Pancreas (tissue), 10 donors: Measurements from ENCODE around the gene GNAQ. TPM values are rescaled to one million over a fixed set of nuclear protein-coding genes. Genes with fewer than 3 reads are reported as not detected.

Experiments
- ATAC-seq, 4 donors: fragments of 200-7000 bp; cut with Tn5 transposase; one replicate each; pipeline versions ENCODE4 v1.8.0 to v1.9.1; 2020; ENCODE audit warnings: mild to moderate bottlenecking in 4 of 4, moderate library complexity in 4 of 4
- DNase-seq, 6 donors: peaks; one replicate each; pipeline ENCODE4 v3.0.0-alpha.2; 2020
- FAIRE-seq: peaks from 2 replicates; lab custom pipeline; 2012; peaks lifted over from hg19 to GRCh38; lab: Jason Lieb, UNC
- H3K27ac ChIP-seq, 4 donors: fragments of 200-600 bp; sonication (generic); 1 replicate in 3 of 4; 2 replicates in 1 of 4; pipeline versions ENCODE4 v1.5.0 to v1.8.0; 2020
- H3K27me3 ChIP-seq, 4 donors: fragments of 200-600 bp; one replicate each; pipeline ENCODE4 v1.8.0; 2021
- H3K36me3 ChIP-seq, 3 donors: fragments of 200-600 bp; sonication (generic) in 1 of 3; one replicate each; pipeline versions ENCODE4 v1.5.0 to v1.8.0; 2020 to 2021
- H3K4me1 ChIP-seq, 3 donors: fragments of 200-600 bp; one replicate each; pipeline ENCODE4 v1.8.0; 2021
- H3K4me3 ChIP-seq, 4 donors: fragments of 200-600 bp; sonication (generic) in 2 of 4; one replicate each; pipeline versions ENCODE4 v1.5.0 to v1.8.0; 2020 to 2021
- H3K9me3 ChIP-seq, 4 donors: fragments of 200-600 bp; one replicate each; pipeline ENCODE4 v1.8.0; 2021
- WGBS, 2 donors: extraction: QIAGEN DNeasy Blood & Tissue Kit; methylation state at CpG; one replicate each; pipeline ENCODE4 v1.1.7; 2013; 5-methylcytosine and 5-hydroxymethylcytosine counted together
- intact Hi-C, 3 donors: fragments of 100-400 bp; cut with DNase I; formaldehyde crosslinking; loops; one replicate each; pipeline versions ENCODE4 v1.11.1 to v1.14.2; 2022
- polyA plus RNA-seq, 2 donors: library from polyadenylated mRNA; stranded (reverse); fragments of 200-250 nt; gene quantifications; one replicate each; pipeline ENCODE4 v1.2.3, GENCODE V29; 2013
- total RNA-seq, 6 donors: library from RNA; stranded (reverse); fragmentation: NEBNext Ultra II Directional in 4 of 6; extraction: Animal tissue kit (Norgen Biotek cat#: 25700) in 4 of 6; gene quantifications; one replicate each; pipeline versions ENCODE4 v1.2.1 to v1.2.4, GENCODE V29; 2021 to 2023
- TF ChIP-seq, protein P1 (sequence below), 4 donors: fragments of 200-600 bp; sonication (generic) in 3 of 4; IDR thresholded peaks; one replicate each; pipeline versions ENCODE4 v1.5.0 to v1.8.0; 2021; ENCODE audit warnings: antibody characterized with exemption in 4 of 4
- donor health status: healthy with polysubstance abuse.
- donor health status: DM: no; HTN: no; CAD: no; lungs with moderate emphysema.
- donor health status: DM: no; HTN: no; CAD: no.
- donor health status: control.
- donor health status: control.
- donor health status: Bipolar disorder and iron deficiency.
- donor health status: DM: yes; HTN: yes; CAD: no.
- donor health status: DM: no; HTN: no; CAD: no.
- donor health status: DM: no; HTN: no; CAD: no.
- donor health status: DM: yes; HTN: yes; CAD: no.

GNAQ gene
- total and polyA plus RNA-seq, 8 donors: 6.7 to 33.8 (median 18.2) TPM

DNA sequence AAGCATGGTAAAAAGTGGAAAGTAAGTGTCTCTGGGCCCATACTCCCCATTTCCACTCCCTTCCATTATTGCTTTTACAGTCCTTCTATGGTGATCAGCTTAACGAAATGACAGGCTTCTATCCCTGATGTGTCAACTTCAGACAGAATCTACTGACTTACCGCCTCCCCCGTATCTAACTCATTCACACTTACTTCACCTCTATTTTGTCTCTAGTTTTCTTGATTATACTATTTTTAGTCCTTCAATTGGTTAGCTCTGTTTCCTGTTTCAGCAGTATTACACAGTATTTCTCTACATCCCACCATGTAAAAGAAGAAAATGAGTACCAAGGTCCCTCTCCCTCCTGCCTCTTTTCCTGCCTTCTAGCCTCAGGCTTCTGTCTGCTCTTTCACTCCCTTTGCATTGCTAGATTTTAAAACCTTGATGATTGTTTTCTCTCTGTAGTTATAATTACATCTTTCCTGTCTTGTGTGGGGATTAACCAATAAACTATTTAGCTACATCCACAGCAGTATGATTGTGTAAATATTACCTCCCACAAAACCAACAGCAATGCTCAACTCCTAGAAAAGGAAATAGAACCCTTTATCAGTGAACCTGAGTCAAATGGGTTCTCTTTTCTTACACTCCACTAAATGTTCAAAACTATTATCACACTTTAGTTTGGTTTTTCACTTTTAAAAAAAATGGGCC, 53.4 kb downstream of the GNAQ start:
- Histone ChIP-seq H3K36me3 (no peaks in the 10 kb centered on the region), H3K4me1 (peaks cover 16 to 32% (median 18%) of the 10 kb centered on the region in 3 donors), H3K27me3 (no peaks in the 10 kb centered on the region), H3K27ac (no peak overlapping the region), H3K4me3 (no peak overlapping the region), H3K9me3 (no peaks in the 10 kb centered on the region)
- WGBS, 2 donors: 85 to 95% methylated on average over 3 of the region's 3 CpGs
- FAIRE-seq (no peak), ATAC-seq (no peak), DNase-seq (no peak)
- TF ChIP-seq, protein P1, sequence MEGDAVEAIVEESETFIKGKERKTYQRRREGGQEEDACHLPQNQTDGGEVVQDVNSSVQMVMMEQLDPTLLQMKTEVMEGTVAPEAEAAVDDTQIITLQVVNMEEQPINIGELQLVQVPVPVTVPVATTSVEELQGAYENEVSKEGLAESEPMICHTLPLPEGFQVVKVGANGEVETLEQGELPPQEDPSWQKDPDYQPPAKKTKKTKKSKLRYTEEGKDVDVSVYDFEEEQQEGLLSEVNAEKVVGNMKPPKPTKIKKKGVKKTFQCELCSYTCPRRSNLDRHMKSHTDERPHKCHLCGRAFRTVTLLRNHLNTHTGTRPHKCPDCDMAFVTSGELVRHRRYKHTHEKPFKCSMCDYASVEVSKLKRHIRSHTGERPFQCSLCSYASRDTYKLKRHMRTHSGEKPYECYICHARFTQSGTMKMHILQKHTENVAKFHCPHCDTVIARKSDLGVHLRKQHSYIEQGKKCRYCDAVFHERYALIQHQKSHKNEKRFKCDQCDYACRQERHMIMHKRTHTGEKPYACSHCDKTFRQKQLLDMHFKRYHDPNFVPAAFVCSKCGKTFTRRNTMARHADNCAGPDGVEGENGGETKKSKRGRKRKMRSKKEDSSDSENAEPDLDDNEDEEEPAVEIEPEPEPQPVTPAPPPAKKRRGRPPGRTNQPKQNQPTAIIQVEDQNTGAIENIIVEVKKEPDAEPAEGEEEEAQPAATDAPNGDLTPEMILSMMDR (IDR thresholded peaks at IDR 0.05): no peak
- intact Hi-C loops: no loop called here

DNA sequence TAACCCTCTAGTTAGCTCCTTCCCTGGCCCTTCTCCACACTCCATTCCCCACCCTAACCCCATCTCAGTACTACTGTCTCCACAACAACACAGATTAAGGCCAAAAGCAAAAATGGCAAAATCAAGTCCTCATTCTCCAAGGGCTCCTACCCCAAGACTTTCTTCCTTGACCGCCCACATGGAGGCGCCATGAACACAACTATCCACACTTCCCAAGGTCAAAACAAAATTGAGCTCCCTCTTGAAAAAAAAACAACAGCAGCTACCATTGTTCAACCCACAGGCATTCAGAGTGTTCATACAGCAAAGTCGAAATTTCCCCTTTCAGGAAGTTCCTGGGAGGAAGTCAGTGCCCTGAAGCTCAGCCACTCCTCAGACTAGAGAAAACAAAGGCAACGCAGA, 54.4 kb downstream of the GNAQ start:
- TF ChIP-seq, protein P1 (IDR thresholded peaks at IDR 0.05): peak in 2 of 4 donors; percentile 25 to 30
- Histone ChIP-seq H3K36me3 (no peaks in the 10 kb centered on the region), H3K27ac (peak overlapping the region in 3 of 4 donors; percentile 8 to 30 (median 17)), H3K4me1 (peaks cover 16 to 31% (median 18%) of the 10 kb centered on the region in 3 donors), H3K27me3 (no peaks in the 10 kb centered on the region), H3K4me3 (no peak overlapping the region), H3K9me3 (no peaks in the 10 kb centered on the region)
- WGBS, 2 donors: 38 to 48% methylated on average over 4 of the region's 4 CpGs
- intact Hi-C loops: no loop called here
- DNase-seq (peak in 5 of 6 donors; percentile 44 to 69 (median 55)), ATAC-seq (peak; percentile 64 to 80 (median 79)), FAIRE-seq (no peak)

DNA sequence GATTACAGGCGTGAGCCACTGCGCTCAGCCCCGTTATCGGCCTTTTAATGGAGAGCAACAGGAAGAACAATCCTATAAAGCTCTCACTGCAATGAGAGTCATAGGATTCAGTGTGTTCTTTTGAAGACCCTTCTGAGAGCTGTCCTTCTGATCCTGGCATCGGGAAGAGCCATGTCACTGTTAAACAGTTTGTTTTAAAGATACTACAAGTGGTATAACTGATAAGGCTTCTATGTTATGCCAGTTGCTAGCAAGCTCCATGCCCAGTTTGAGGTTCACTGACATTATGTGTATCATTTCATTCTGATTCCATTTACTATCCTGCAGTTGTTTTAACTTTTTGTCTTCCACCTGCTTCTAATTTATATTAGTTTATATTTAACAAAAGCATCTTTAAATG, 55.8 kb downstream of the GNAQ start:
- intact Hi-C loops: no loop called here

DNA sequence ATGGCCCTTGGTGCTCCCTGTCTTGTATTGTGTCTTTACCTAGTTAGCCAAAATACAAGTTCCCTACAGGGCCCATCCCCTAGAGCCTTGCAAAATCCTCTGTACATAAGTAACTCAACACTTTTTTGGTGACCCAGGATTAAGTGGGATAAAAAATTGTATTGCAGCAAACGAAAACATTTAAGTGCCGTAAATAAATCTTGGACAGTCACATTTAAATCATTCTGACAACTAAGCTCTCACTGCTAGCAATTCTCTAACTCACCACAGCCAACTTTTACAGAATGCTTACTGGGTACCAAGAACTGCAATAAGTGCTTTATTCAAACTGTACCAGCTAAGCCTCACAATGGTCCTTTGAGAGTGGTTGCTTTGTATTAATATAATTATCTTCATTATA, 56.6 kb downstream of the GNAQ start:
- Histone ChIP-seq H3K36me3 (no peaks in the 10 kb centered on the region), H3K27ac (no peak overlapping the region), H3K9me3 (no peaks in the 10 kb centered on the region), H3K4me3 (no peak overlapping the region), H3K4me1 (peaks cover 0 to 11% (median 0%) of the 10 kb centered on the region in 3 donors), H3K27me3 (no peaks in the 10 kb centered on the region)
- DNase-seq (no peak), ATAC-seq (peak in 1 of 4 donors; percentile 44), FAIRE-seq (no peak)
- intact Hi-C loops: no loop called here
- TF ChIP-seq, protein P1 (IDR thresholded peaks at IDR 0.05): no peak
- 49 to 61% methylated on average over 2 of the region's 2 CpGs for WGBS, 2 donors

More for the DNA sequence above, 55.8 kb downstream of the GNAQ start:
- H3K27me3 ChIP-seq: no peaks in the 10 kb centered on the region
- no peak for ATAC-seq
- 88 to 90% methylated on average over 5 of the region's 5 CpGs for WGBS, 2 donors
- H3K9me3 ChIP-seq: no peaks in the 10 kb centered on the region
- H3K4me1 ChIP-seq: peaks cover 3 to 17% (median 6%) of the 10 kb centered on the region in 3 donors
- TF ChIP-seq, protein P1 (IDR thresholded peaks at IDR 0.05): no peak
- H3K4me3 ChIP-seq: no peak overlapping the region
- no peak for DNase-seq
- H3K27ac ChIP-seq: no peak overlapping the region
- FAIRE-seq: no peak
- H3K36me3 ChIP-seq: no peaks in the 10 kb centered on the region

DNA sequence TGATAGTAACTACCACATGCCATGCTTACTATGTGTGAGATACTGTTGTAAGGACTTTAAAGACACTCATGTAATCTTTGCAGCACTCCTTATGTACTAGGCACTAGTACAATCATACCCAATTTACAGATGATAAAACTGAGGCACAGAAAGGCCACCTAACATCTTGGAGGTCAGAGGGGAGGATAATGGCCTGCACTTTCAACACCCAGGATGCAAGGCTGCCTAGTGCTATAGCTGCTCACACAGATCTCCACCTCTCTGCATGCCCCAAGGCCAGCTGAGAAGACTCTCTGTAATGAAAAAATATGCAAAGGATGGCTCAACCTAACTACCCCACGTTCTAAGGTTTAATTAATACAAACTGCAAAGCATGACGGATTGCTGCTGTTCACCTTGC, 57.2 kb downstream of the GNAQ start:
- peaks cover 0 to 11% (median 0%) of the 10 kb centered on the region in 3 donors for H3K4me1 ChIP-seq
- no peak for FAIRE-seq
- intact Hi-C loops: no loop called here
- whole genome bisulfite sequencing, 2 donors: 58 to 65% methylated on average over 2 of the region's 2 CpGs
- H3K27me3 ChIP-seq: no peaks in the 10 kb centered on the region
- no peaks in the 10 kb centered on the region for H3K36me3 ChIP-seq
- no peak overlapping the region for H3K4me3 ChIP-seq
- no peak overlapping the region for H3K27ac ChIP-seq
- no peak for ATAC-seq
- TF ChIP-seq, protein P1 (IDR thresholded peaks at IDR 0.05): no peak
- no peak for DNase-seq
- H3K9me3 ChIP-seq: no peaks in the 10 kb centered on the region
